Right cardiac atrium (tissue), 5 donors: ENCODE measurements around the gene PLK5. TPM values are rescaled to one million over a fixed set of nuclear protein-coding genes. Genes with fewer than 3 reads are reported as not detected.

Experiments used
- ATAC-seq, 2 donors: fragments of 200-7000 bp; cut with Tn5 transposase; one replicate each; pipeline versions ENCODE4 v1.8.0 to v1.9.1; 2020; ENCODE audit warnings: moderate library complexity in 2 of 2, mild to moderate bottlenecking in 1 of 2
- DNase-seq, 3 donors: peaks; one replicate each; pipeline ENCODE4 v3.0.0-alpha.2; 2020
- H3K27ac ChIP-seq: one replicate; pipeline ENCODE4 v1.5.1; 2013; ENCODE audit warnings: mild to moderate bottlenecking, low read length, control low read depth, moderate library complexity
- H3K27me3 ChIP-seq: one replicate; pipeline ENCODE4 v1.6.1; 2013; ENCODE audit not compliant: control insufficient read depth, insufficient read depth
- H3K4me1 ChIP-seq: one replicate; pipeline ENCODE4 v1.6.1; 2013; ENCODE audit warnings: low read length; ENCODE audit not compliant: control insufficient read depth, insufficient read depth
- H3K4me3 ChIP-seq: one replicate; pipeline ENCODE4 v1.5.1; 2013; ENCODE audit warnings: low read length, control low read depth
- H3K9me3 ChIP-seq: one replicate; pipeline ENCODE4 v1.6.1; 2013; ENCODE audit warnings: low read length; ENCODE audit not compliant: control insufficient read depth
- WGBS: extraction: QIAGEN DNeasy Blood & Tissue Kit; methylation state at CpG from one replicate; pipeline ENCODE4 v1.1.7; 2013; 5-methylcytosine and 5-hydroxymethylcytosine counted together
- intact Hi-C, 4 donors: fragments of 100-400 bp; cut with DNase I; formaldehyde crosslinking; loops; one replicate each; pipeline versions ENCODE4 v1.11.0 to v1.14.0; 2022 to 2023
- polyA plus RNA-seq: library from polyadenylated mRNA; stranded (reverse); fragments of 200-250 nt; gene quantifications from one replicate; pipeline ENCODE4 v1.2.3, GENCODE V29; 2013
- total RNA-seq, 4 donors: library from RNA; stranded (reverse); fragmentation: NEBNext Ultra II Directional; extraction: Animal tissue kit (Norgen Biotek cat#: 25700); gene quantifications; one replicate each; pipeline ENCODE4 v1.2.1, GENCODE V29; 2021
- donor health status: healthy with polysubstance abuse.
- donor health status: DM: no; HTN: yes; CAD: no.
- donor health status: DM: no; HTN: no; CAD: no.
- donor health status: DM: no; HTN: yes; CAD: no; lungs with severe emphysema.
- donor health status: DM: yes; HTN: yes; CAD: no.

Gene PLK5
- total and polyA plus RNA-seq, 5 donors = 0.11 TPM; not detected in 4

GRCh38 chr19:1576242-1577089, 52.6 kb downstream of the PLK5 start:
- no peak for DNase-seq
- WGBS = 82% methylated on average over 30 of the region's 30 CpGs
- no peaks in the 10 kb centered on the region for H3K4me1 ChIP-seq
- H3K27me3 ChIP-seq = no peaks in the 10 kb centered on the region
- ATAC-seq = peak in 1 of 2 donors; percentile 8
- no peak overlapping the region for H3K4me3 ChIP-seq
- no peaks in the 10 kb centered on the region for H3K9me3 ChIP-seq
- intact Hi-C loops = no loop called here
- no peak overlapping the region for H3K27ac ChIP-seq

GRCh38 chr19:1577090-1577928, 53.4 kb downstream of the PLK5 start:
- ATAC-seq = peak; percentile 28 to 40
- DNase-seq = peak in 1 of 3 donors; percentile 38
- 73% methylated on average over 41 of the region's 41 CpGs for WGBS
- no peak overlapping the region for H3K4me3 ChIP-seq
- intact Hi-C loops = no loop called here
- H3K9me3 ChIP-seq = no peaks in the 10 kb centered on the region
- H3K27me3 ChIP-seq = no peaks in the 10 kb centered on the region
- H3K27ac ChIP-seq = no peak overlapping the region
- H3K4me1 ChIP-seq = no peaks in the 10 kb centered on the region

DNA sequence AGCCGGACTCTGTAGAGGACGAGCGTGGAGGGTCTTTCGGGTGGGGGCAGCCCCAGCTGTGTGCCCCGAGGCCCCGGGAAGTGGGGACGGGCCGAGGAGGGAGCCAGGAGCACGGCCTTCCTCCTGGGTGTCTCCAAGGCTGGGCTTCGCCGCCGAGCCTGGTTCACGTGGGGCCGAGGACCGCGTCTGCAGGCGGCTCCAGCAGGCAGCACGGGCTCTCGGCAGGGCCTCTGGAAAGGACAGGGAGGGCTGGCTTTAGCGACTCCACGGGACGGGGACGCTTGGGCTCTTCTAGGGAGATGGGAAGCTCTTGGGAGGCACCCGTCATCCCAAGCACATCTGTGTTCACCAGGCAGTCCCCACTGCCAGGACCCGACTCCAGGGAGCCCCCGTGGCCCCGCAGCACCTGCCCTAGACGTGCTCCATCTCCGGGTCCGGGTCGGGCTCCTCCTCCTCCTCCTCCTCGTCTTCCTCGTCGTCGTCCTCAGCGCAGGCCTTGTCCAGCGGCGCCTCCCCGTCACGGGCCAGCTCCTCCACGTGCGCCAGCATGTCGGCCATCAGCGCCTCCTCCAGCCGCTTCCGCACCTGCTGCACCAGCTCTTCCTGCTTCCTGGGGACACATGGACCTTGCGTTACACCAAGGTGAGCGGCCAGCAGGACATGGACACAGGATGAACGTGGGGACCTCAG, 54.2 kb downstream of the PLK5 start:
- no peak overlapping the region for H3K27ac ChIP-seq
- no peaks in the 10 kb centered on the region for H3K4me1 ChIP-seq
- H3K27me3 ChIP-seq = no peaks in the 10 kb centered on the region
- H3K4me3 ChIP-seq = no peak overlapping the region
- intact Hi-C loops = no loop called here
- H3K9me3 ChIP-seq = no peaks in the 10 kb centered on the region
- DNase-seq = no peak
- ATAC-seq = peak in 1 of 2 donors; percentile 5
- 84% methylated on average over 49 of the region's 49 CpGs for WGBS

DNA sequence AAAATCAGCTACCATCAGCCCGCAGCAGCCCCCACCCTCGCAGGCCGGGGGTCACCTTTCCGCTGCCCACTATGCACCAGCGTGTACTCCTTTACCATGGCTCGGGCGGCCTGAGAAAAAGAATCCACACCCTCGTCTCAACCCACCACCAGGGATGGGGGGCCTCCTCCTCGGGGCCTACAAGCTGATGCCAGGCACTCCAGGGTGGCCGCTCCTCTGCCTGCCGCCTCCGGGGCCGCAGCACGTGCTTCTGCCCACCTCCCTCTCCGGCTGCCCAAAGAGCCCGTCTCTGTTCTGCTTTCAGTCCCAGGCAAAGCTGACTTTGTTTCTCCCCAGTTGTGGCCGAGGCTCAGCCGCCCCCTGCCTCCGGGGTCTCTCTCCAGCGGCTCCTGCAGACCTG, 55.3 kb downstream of the PLK5 start:
- Histone ChIP-seq H3K4me3 (no peak overlapping the region), H3K27ac (no peak overlapping the region), H3K27me3 (no peaks in the 10 kb centered on the region), H3K9me3 (no peaks in the 10 kb centered on the region), H3K4me1 (no peaks in the 10 kb centered on the region)
- 94% methylated on average over 20 of the region's 20 CpGs for WGBS
- DNase-seq = no peak
- intact Hi-C loops = no loop called here
- ATAC-seq = no peak

- intact Hi-C loops = no loop called here
- no peak overlapping the region for H3K27ac ChIP-seq
- no peaks in the 10 kb centered on the region for H3K27me3 ChIP-seq
- no peaks in the 10 kb centered on the region for H3K4me1 ChIP-seq
- no peaks in the 10 kb centered on the region for H3K9me3 ChIP-seq
- H3K4me3 ChIP-seq = no peak overlapping the region
- 86% methylated on average over 20 of the region's 20 CpGs for WGBS
- ATAC-seq (no peak), DNase-seq (no peak)
These were observed 56.5 kb downstream of the PLK5 start for GRCh38 chr19:1580382-1580781.

DNA sequence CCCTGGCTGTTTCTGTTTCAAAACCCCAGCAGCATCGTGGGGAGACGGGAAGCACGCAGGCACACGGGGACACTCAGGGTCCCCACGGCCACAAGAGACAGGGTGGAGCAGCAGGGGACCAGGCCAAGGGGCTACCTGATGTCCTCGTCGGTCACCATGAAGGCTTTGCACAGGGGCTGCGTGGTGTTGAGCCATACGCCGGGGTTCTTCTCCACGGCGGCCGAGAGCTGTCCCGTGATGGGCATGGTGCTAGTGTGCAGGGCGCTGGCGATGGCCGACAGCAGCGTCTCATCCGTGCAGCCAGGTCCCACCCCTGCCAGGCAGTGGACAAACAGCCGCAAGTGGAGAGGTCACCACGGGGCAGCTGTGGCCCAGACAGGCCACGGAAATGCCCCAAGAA, 57.1 kb downstream of the PLK5 start:
- intact Hi-C loops = no loop called here
- ATAC-seq = no peak
- no peaks in the 10 kb centered on the region for H3K9me3 ChIP-seq
- no peaks in the 10 kb centered on the region for H3K4me1 ChIP-seq
- H3K4me3 ChIP-seq = no peak overlapping the region
- DNase-seq = no peak
- H3K27ac ChIP-seq = no peak overlapping the region
- no peaks in the 10 kb centered on the region for H3K27me3 ChIP-seq
- WGBS = 92% methylated on average over 22 of the region's 22 CpGs

DNA sequence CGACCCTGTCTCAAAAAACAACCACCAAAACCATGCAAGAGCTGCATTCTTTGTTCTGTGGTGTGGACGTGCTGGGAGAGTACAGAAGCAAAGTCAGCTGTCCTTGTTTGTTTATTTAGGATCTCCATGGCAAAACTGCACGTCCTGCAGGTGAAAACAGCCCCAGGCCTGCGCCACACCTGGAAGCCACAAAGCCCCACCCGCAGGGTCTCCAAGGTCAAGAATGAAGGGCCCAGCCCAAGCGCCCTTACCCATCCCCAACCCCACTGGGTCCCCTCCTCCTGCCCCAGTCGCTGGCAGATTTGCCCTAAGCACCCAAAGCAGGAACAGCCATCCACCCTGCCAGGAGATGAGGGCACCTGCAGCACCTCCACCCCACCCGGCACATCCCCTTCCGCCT, 58.3 kb downstream of the PLK5 start:
- Histone ChIP-seq H3K27ac (no peak overlapping the region), H3K9me3 (no peaks in the 10 kb centered on the region), H3K4me3 (no peak overlapping the region), H3K4me1 (no peaks in the 10 kb centered on the region), H3K27me3 (no peaks in the 10 kb centered on the region)
- WGBS = 90% methylated on average over 9 of the region's 9 CpGs
- DNase-seq = no peak
- intact Hi-C loops = no loop called here
- ATAC-seq = no peak

DNA sequence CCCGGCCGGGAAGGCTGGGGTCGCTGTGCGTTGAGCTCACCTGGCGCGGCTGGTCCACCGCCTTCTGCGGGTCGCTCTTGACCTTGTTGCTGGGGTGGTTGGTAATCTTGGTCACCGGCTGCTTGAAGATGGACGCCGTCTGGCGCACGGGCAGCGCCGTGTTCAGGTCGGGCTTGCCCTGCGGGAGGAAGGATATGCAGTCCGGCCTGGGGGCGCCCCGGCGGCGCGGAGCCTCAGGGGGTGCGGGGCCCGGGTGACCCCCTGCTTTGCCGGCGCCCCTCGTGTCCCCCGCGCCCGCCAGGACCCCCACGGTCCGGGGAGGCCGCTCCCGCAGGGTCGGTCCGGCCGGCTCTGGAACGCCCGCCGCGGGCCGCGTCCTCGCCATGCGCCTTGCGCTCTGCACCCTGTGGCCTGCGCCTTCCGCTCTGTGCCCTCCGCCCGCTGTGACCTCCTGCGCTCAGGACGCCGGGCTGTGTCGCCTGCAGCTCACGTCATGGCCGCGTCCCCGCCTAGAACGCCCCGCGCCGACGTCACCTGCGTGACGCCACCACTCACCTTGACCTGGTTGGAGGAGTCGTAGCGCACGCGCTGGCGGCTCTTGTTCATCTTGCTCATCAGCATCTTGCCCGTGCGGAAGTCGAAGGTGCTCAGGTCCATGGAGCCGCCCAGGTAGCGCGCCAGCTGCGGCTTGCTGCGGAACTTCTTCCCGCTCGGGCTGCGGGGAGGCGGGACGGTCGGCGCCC, 60.8 kb downstream of the PLK5 start:
- ATAC-seq = no peak
- H3K27ac ChIP-seq = no peak overlapping the region

GRCh38 chr19:1585243-1585580, 61.3 kb downstream of the PLK5 start:
- Histone ChIP-seq H3K27me3 (no peaks in the 10 kb centered on the region), H3K4me1 (no peaks in the 10 kb centered on the region), H3K9me3 (no peaks in the 10 kb centered on the region), H3K4me3 (no peak overlapping the region), H3K27ac (no peak overlapping the region)
- intact Hi-C loops = no loop called here
- peak in 1 of 3 donors; percentile 65 for DNase-seq
- ATAC-seq = no peak
- 89% methylated on average over 13 of the region's 13 CpGs for WGBS

More for the DNA sequence above, 60.8 kb downstream of the PLK5 start:
- Histone ChIP-seq H3K4me3 (no peak overlapping the region), H3K27me3 (no peaks in the 10 kb centered on the region), H3K9me3 (no peaks in the 10 kb centered on the region), H3K4me1 (no peaks in the 10 kb centered on the region)
- 88% methylated on average over 87 of the region's 87 CpGs for WGBS
- DNase-seq = peak in 2 of 3 donors; percentile 50 to 64
- intact Hi-C loops = no loop called here
